Measurements from ENCODE around the gene AGBL1.

The AGBL1 gene

DNA sequence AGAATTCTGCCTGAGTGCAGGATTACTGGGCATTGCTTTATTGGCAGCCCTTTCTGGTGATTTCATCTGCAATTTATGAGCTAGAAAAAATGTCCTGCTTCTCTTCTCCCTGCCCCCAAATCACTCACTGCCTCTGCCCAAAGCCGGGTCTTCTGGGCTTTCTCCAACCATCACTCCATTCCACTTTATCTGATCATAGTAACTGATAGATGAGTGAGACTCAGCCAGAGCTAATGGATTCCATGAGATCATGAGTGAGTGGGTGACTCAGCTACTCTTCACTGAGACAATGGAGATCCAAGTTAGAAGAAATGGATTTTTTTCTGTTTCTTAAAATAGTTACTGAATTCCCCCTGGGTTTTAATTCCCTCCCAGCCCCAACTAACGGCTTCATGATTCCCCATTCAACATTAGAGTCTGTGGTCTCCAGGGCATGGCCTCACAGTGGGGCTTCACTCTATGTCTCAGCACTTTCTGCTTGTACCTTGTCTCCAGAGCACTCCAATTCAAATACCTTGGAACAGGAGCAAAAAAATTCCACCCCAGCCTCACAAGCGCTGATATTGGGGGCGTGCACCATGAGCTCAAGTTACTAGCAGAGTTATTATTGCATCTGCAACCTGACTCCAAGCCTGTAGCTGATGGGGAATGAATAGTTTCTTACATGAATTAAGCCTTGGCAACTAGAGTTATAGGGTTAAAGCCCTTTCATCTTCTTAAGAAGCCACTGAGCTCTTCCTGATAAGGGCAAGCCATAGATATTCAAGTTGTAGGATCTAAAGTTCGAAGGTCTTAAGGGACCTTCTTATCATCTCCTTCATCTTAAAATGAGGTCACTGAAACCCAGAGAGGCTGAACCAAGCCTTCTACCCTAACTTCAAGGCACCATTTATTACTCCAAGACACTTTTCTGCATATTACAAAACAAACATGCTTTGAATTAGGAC lies 85.9 kb downstream of the AGBL1 start:
- DNase-seq: no peak

DNA sequence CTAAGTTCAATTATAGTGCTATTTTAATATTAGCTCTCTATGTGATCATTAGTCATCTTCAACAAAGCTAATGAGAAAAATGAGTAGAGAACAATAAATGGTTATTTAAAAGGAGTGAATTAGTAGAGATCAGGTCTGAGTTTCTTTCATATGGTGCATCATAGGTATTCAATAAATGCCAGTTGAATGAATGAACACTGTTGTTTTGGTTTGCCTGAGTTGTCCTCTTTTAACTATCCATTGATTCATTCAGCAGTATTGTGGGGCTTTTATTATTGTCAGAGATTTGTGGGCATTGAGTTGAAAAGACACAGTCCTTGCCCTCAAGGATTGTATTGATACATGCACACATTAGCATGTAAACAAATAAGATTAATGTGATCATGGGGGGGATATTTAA lies 88.2 kb downstream of the AGBL1 start:
- DNase-seq: no peak

GRCh38 chr15:86178845-86179244 lies 99.2 kb downstream of the AGBL1 start:
- DNase-seq: no peak

DNA sequence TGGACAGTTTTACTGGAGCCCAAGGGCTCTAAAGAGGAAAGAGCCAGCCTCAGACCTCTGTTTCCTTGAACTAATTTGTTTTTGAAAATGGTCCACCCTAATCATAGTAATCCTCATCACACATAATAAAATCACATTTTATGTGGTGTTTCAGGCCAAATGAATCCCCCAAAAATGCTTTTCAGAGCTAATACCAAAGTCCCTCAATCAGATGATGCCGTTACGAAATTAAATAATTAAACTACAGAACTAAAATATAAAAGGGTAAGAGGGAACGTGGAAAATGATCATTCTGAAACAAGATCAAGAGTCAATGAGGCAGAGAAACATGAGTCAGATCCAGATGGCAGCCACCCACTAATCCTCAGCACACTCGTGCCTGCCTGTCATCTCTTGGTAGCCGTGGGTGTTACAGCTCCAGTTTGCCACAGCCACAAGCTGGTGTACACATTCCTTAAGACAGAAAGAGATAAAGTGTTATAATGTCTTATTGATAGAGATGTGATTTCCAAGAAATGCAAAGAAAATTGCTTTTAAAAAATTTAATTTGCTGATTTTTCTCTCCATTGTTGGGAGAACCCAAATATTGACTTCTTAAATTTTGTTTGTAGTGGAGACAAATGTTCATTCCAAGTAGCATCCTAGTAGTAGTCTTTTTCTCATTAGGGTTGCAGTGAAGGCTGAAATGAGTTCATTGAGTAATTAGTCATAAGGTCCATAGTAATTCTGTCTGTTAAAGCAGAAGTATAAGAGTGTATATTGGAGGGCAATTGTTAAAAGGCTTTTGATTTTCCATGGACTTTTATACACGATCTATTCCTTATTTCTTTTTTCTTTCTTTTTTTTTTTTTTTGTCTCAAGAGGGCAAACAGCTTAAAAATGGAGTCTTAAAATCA lies 104.2 kb downstream of the AGBL1 start:
- no peak for DNase-seq

- no peak for DNase-seq
Observed at GRCh38 chr15:86193716-86194380, 114.2 kb downstream of the AGBL1 start.

GRCh38 chr15:86197770-86198169 lies 118.1 kb downstream of the AGBL1 start:
- DNase-seq: no peak

- no peak for DNase-seq
Observed at GRCh38 chr15:86199467-86200145, 119.9 kb downstream of the AGBL1 start.

DNA sequence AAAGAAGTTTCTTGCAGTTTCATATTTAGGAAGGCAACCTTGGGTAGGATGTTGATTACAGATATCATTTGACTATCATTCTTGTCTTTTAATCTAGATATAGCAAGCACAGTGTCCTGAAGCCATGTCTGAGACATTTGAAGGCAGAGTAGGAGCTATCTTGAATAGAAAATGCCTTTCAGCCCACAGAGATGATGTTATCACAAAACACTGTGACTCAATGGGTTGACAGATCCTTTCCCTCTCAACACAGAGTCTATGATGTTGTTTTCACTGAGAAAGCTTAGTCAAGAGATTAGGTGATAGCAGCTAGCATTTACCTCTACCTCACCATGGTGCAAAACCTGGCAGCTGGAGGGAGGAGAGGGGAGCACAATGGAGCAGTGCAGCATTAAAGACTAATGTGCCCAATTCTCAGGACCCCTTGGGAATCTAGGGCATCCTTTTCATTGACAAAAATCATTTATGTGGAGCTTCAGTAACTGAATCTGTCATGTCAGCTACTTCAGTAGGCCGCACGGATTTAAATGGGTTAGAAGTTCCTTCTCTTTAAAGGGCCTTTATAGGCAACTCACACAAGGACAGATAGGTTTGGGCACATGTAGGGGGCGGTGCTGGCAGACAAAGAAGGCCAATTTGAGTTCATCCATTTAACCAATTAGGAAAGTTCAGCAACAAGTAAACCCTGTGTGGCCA lies 121.8 kb downstream of the AGBL1 start:
- peak in 1 of 5 experiments; percentile 70 for DNase-seq

DNA sequence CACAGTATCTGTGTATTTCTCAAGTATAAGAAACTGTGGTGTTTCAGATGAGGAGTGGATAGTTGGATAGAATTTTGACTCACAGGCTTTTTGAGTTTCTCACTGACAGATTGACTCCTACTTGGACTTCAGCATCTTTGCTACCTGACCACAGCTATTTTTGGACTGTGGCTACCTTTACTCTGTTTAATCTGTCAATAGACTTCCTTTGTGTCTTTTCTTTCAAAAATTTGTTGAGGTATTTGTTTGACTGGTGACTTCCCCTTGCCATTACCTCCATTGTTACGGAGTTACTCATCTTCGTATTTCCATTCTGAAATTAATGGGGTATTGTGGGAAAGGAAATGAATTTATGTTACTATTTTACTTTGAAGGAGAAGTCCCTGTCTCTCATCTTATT lies 123.8 kb downstream of the AGBL1 start:
- no peak for DNase-seq

GRCh38 chr15:86205096-86205495 lies 125.4 kb downstream of the AGBL1 start:
- DNase-seq: no peak

- no peak for DNase-seq
Observed at GRCh38 chr15:86213420-86213819, 133.7 kb downstream of the AGBL1 start.

GRCh38 chr15:86213888-86214287 lies 134.2 kb downstream of the AGBL1 start:
- DNase-seq: no peak

GRCh38 chr15:86221119-86221518 lies 141.4 kb downstream of the AGBL1 start:
- no peak for DNase-seq

DNA sequence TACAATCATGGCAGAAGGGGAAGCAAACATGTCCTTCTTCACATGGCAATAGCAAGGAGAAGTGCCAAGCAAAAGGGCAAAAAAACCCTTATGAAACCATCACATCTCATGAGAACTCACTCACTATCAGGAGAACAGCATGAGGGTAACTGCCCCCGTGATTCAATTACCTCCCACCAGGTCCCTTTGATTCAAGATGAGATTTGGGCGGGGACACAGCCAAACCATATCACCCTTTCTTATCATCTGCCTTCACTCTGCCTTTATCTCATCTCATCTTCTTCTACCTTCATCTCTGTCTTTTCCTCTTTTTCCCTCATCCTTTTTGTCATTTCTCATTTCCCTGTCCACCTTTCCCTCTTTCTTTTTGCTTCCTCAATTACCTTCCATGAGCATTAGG lies 149.6 kb downstream of the AGBL1 start:
- no peak for DNase-seq

DNA sequence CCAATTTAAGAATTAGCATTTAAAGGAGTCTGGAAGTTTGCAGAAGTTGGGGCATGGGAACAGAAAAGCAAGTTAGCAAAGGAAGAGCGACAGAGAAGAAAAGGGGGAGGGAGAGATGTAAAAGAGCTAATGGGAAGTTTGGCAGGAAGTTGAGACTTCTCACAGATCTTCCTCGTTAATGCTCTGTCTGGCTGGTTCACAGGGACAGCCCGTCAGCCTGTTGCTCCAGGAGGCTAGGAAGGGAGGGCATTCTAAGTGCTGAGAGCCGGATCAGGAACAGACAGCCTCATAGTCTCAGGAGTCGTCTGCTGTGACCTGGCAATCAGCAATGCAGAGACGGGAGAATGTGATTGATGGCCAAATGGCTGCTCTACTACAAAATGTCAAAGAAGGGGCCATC lies 150.3 kb downstream of the AGBL1 start:
- no peak for DNase-seq

- peak in 4 of 5 experiments; percentile 4 to 57 (median 8) for DNase-seq
Observed at GRCh38 chr15:86231864-86232721, 152.4 kb downstream of the AGBL1 start.

GRCh38 chr15:86235667-86236066 lies 156.0 kb downstream of the AGBL1 start:
- DNase-seq: peak in 1 of 5 experiments; percentile 35

DNA sequence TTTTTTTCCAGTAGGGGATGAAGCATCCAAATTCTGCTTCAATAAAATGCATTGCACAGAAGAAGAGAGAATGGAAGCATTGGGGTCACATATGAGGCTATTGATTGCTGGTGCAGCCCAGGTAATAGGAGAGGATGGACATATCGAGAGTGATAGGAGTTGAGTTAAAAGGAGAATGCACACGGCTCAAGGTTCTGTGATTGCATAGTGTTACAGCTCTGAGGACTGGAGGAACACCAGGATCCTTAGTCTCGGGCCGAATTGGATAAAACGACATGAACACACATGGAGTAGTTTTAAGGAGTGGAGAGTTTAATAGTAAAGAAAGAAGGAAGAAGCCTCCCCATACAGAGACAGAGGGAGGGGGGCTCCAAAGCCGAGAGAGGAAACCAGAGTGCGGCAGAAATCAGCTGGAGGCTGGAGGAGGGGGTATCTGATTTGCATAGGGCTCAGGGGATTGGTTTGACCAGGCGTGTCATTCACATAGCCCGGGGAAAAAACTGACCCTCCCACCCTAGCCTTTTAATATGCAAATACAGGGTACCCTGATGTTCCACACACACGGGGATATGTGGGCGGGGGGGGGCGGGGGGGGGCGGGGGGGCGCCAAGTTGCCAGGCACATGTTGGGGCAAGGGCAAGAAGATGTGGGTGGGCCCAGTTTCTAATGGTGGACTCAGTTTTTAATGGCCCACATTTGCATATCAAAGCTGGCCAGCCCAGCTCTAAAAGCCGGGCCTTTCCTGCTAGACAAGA lies 156.9 kb downstream of the AGBL1 start:
- DNase-seq: no peak

GRCh38 chr15:86237111-86237500 lies 157.4 kb downstream of the AGBL1 start:
- no peak for DNase-seq

Data from T-helper 2 cell (primary cell).